GM20000 (cell line): ENCODE results near the gene UBQLN1.

Experiments
- DNase-seq: peaks from one replicate; pipeline ENCODE4 v3.0.0; 2012; ENCODE audit warnings: low spot score
- CTCF ChIP-seq: IDR thresholded peaks from 2 replicates; pipeline ENCODE4 v1.5.1; 2012; ENCODE audit warnings: mild to moderate bottlenecking, control low read depth; ENCODE audit errors: extremely low read depth, missing control alignments

The UBQLN1 gene

DNA sequence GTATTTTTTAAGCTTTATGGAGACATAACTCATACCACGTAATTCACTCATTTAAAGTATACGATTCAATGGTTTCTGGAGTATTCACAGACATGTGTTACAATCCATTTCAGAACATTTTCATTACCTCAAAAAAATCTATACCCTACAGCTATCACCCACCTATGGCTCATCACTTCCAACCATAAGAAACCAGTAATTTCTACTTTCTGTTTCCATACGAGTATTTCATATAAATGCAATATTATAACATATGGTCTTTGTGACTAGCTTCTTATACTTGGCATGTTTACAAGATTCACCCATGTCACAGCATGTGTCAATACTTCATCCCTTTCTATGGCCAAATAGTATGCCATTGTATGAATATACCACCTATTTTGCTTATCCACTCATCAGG, 18.8 kb downstream of the UBQLN1 start:
- DNase-seq, result no peak
- no peak for TF ChIP-seq CTCF

DNA sequence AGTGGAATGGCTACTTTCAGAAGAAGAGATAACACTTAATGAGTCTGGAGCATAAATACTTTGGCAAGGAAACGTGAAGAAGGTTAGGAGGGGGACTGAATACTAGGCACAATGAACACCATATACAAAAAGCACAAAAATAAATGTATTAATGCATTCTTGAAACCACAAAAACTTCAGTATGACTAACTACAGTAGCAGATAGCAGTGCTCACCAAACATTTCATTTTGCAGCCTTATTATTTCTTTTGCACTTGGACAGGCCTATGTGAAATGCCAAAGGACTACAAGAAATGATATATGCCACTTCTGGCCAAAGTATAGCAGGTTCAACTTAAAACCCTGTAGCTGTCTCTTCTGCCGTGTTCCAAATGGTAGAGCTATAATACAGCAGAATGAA, 26.3 kb downstream of the UBQLN1 start:
- no peak for TF ChIP-seq CTCF
- no peak for DNase-seq

- no peak for DNase-seq
Measured at GRCh38 chr9:83680233-83680632, 27.5 kb downstream of the UBQLN1 start.

GRCh38 chr9:83677596-83677995, 30.2 kb downstream of the UBQLN1 start:
- no peak for TF ChIP-seq CTCF
- DNase-seq, result no peak

More at GRCh38 chr9:83680233-83680632, 27.5 kb downstream of the UBQLN1 start:
- TF ChIP-seq CTCF, result no peak

GRCh38 chr9:83675466-83675865, 32.3 kb downstream of the UBQLN1 start:
- DNase-seq, result no peak

DNA sequence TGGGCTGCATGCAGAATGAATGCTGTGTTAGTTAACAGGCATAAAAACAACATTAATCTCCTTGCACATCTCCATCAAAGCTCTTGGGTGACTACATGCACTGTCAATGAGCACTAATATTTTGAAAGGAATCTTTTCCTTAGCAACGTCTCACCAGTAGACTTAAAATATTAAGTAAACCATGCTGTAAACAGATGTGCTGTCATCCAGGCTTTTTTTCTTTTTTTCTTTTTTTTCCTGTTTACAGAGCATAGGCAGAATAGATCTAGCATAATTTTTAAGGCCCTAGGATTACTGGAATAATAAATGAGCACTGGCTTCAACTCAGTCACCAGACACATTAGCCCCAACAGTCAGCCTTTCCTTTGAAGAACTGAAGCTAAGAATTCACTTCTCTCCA, 36.3 kb downstream of the UBQLN1 start:
- no peak for DNase-seq
- TF ChIP-seq CTCF, result no peak

More at GRCh38 chr9:83675466-83675865, 32.3 kb downstream of the UBQLN1 start:
- TF ChIP-seq CTCF, result no peak

- TF ChIP-seq CTCF, result no peak
- DNase-seq, result no peak
Measured at GRCh38 chr9:83670381-83670780, 37.4 kb downstream of the UBQLN1 start.
